ENCODE results near the gene GDI1.

GDI1 gene

GRCh38 chrX:154430916-154431315, 6.0 kb upstream of the GDI1 start:
- no peak for DNase-seq (ENCODE audit: low read depth, low spot score)
- H3K4me3 ChIP-seq = no peak overlapping the region
- H3K9me3 ChIP-seq (ENCODE audit: low read depth, low read length) = no peaks in the 10 kb centered on the region
- H3K27ac ChIP-seq = no peak overlapping the region
- TF ChIP-seq EZH2 (IDR thresholded peaks at IDR 0.05) (no peak), FOXP2 (optimal IDR thresholded peaks at IDR 0.05; ENCODE audit: control extremely low read depth, extremely low read length, insufficient read depth) (no peak), POLR2AphosphoS5 (IDR thresholded peaks at IDR 0.05; ENCODE audit: borderline replicate concordance, low read depth, low read length) (no peak)
- no peak overlapping the region for H3K9ac ChIP-seq (ENCODE audit: insufficient read length)
- H3K36me3 ChIP-seq (ENCODE audit: insufficient read depth, low read length) = no peaks in the 10 kb centered on the region; the same call in 1 of the 2 replicates

GRCh38 chrX:154431341-154431740, 5.6 kb upstream of the GDI1 start:
- H3K4me3 ChIP-seq = no peak overlapping the region
- TF ChIP-seq FOXP2 (optimal IDR thresholded peaks at IDR 0.05; ENCODE audit: control extremely low read depth, extremely low read length, insufficient read depth) (no peak), POLR2AphosphoS5 (IDR thresholded peaks at IDR 0.05; ENCODE audit: borderline replicate concordance, low read depth, low read length) (no peak), EZH2 (IDR thresholded peaks at IDR 0.05) (no peak)
- H3K27ac ChIP-seq = no peak overlapping the region
- no peaks in the 10 kb centered on the region; the same call in 1 of the 2 replicates for H3K36me3 ChIP-seq (ENCODE audit: insufficient read depth, low read length)
- no peak overlapping the region for H3K9ac ChIP-seq (ENCODE audit: insufficient read length)
- no peaks in the 10 kb centered on the region for H3K9me3 ChIP-seq (ENCODE audit: low read depth, low read length)
- DNase-seq (ENCODE audit: low read depth, low spot score) = no peak

- TF ChIP-seq FOXP2 (optimal IDR thresholded peaks at IDR 0.05; ENCODE audit: control extremely low read depth, extremely low read length, insufficient read depth) = no peak
- no peak for TF ChIP-seq EZH2 (IDR thresholded peaks at IDR 0.05)
- no peak for TF ChIP-seq POLR2AphosphoS5 (IDR thresholded peaks at IDR 0.05; ENCODE audit: borderline replicate concordance, low read depth, low read length)
- Histone ChIP-seq H3K4me3 (no peak overlapping the region), H3K9ac (ENCODE audit: insufficient read length) (no peak overlapping the region), H3K9me3 (ENCODE audit: low read depth, low read length) (no peaks in the 10 kb centered on the region), H3K36me3 (ENCODE audit: insufficient read depth, low read length) (no peaks in the 10 kb centered on the region; the same call in 1 of the 2 replicates), H3K27ac (no peak overlapping the region)
- DNase-seq (ENCODE audit: low read depth, low spot score) = no peak
Measured at GRCh38 chrX:154432210-154432609, 4.7 kb upstream of the GDI1 start.

- Histone ChIP-seq H3K27ac (no peak overlapping the region), H3K9ac (ENCODE audit: insufficient read length) (no peak overlapping the region), H3K4me3 (no peak overlapping the region), H3K9me3 (ENCODE audit: low read depth, low read length) (no peaks in the 10 kb centered on the region), H3K36me3 (ENCODE audit: insufficient read depth, low read length) (no peaks in the 10 kb centered on the region; the same call in 1 of the 2 replicates)
- no peak for DNase-seq (ENCODE audit: low read depth, low spot score)
- TF ChIP-seq POLR2AphosphoS5 (IDR thresholded peaks at IDR 0.05; ENCODE audit: borderline replicate concordance, low read depth, low read length) (no peak), FOXP2 (optimal IDR thresholded peaks at IDR 0.05; ENCODE audit: control extremely low read depth, extremely low read length, insufficient read depth) (no peak), EZH2 (IDR thresholded peaks at IDR 0.05) (no peak)
Measured at GRCh38 chrX:154433605-154434004, 3.3 kb upstream of the GDI1 start.

- no peaks in the 10 kb centered on the region for H3K9me3 ChIP-seq (ENCODE audit: low read depth, low read length)
- no peak overlapping the region for H3K4me3 ChIP-seq
- no peak for DNase-seq (ENCODE audit: low read depth, low spot score)
- no peaks in the 10 kb centered on the region; the same call in 1 of the 2 replicates for H3K36me3 ChIP-seq (ENCODE audit: insufficient read depth, low read length)
- TF ChIP-seq FOXP2 (optimal IDR thresholded peaks at IDR 0.05; ENCODE audit: control extremely low read depth, extremely low read length, insufficient read depth) (no peak), POLR2AphosphoS5 (IDR thresholded peaks at IDR 0.05; ENCODE audit: borderline replicate concordance, low read depth, low read length) (no peak), EZH2 (IDR thresholded peaks at IDR 0.05) (no peak)
- H3K9ac ChIP-seq (ENCODE audit: insufficient read length) = no peak overlapping the region
- H3K27ac ChIP-seq = no peak overlapping the region
Measured at GRCh38 chrX:154434394-154435168, 2.4 kb upstream of the GDI1 start.

GRCh38 chrX:154435171-154435733, 1.7 kb upstream of the GDI1 start:
- Histone ChIP-seq H3K9me3 (ENCODE audit: low read depth, low read length) (no peaks in the 10 kb centered on the region), H3K27ac (no peak overlapping the region), H3K9ac (ENCODE audit: insufficient read length) (no peak overlapping the region), H3K4me3 (no peak overlapping the region), H3K36me3 (ENCODE audit: insufficient read depth, low read length) (no peaks in the 10 kb centered on the region; the same call in 1 of the 2 replicates)
- TF ChIP-seq FOXP2 (optimal IDR thresholded peaks at IDR 0.05; ENCODE audit: control extremely low read depth, extremely low read length, insufficient read depth) (no peak), EZH2 (IDR thresholded peaks at IDR 0.05) (no peak), POLR2AphosphoS5 (IDR thresholded peaks at IDR 0.05; ENCODE audit: borderline replicate concordance, low read depth, low read length) (no peak)
- DNase-seq (ENCODE audit: low read depth, low spot score) = no peak

- DNase-seq (ENCODE audit: low read depth, low spot score) = no peak
- H3K4me3 ChIP-seq = peak overlapping the region; percentile 77
- TF ChIP-seq EZH2 (IDR thresholded peaks at IDR 0.05) (no peak), FOXP2 (optimal IDR thresholded peaks at IDR 0.05; ENCODE audit: control extremely low read depth, extremely low read length, insufficient read depth) (no peak), POLR2AphosphoS5 (IDR thresholded peaks at IDR 0.05; ENCODE audit: borderline replicate concordance, low read depth, low read length) (no peak)
- no peaks in the 10 kb centered on the region for H3K9me3 ChIP-seq (ENCODE audit: low read depth, low read length)
- H3K9ac ChIP-seq (ENCODE audit: insufficient read length) = peak overlapping the region; percentile 66
- 0 out of 2 replicates have a peak overlapping the region, but pooled peaks have one; percentile 46 for H3K27ac ChIP-seq
- H3K36me3 ChIP-seq (ENCODE audit: insufficient read depth, low read length) = no peaks in the 10 kb centered on the region; the same call in 1 of the 2 replicates
Measured at GRCh38 chrX:154436374-154436982, 476 bp upstream of the GDI1 start.

Data from SK-N-MC (cell line).